ENCODE measurements around the gene FLYWCH2. TPM values are rescaled to one million over a fixed set of nuclear protein-coding genes. Genes with fewer than 3 reads are reported as not detected.

Gene FLYWCH2
- total and polyA plus RNA-seq, 9 of the 15 experiments (the other 6 are each of a cell fraction or from before 2014, with no cell fraction given): 0.70 to 55.5 (median 7.6) TPM

DNA sequence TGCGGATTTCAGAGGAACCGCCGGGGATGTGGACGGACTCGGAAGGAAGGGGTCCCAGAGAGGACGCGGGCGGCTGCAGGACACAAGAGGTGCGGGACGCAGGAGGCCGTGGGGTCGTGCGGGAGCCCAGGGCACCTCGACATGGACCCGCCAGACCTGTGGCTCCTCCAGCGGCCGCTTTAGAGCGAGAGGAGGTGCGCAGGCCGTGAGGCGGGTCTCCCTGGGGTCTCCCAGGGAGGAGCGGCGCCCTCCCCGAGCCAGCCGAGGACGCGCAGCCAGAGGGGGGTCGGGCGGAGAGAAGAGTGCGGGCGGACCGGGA, 21.9 kb downstream of the FLYWCH2 start (continued):
- no peak for TF ChIP-seq CBX8 (IDR thresholded peaks at IDR 0.05; ENCODE audit: borderline replicate concordance, extremely low read depth, low read depth, low read length, poor library complexity, severe bottlenecking)
- TF ChIP-seq RBM22 (IDR thresholded peaks at IDR 0.05; ENCODE audit: low read depth, low read length, poor library complexity, severe bottlenecking): peak; percentile 96
- TF ChIP-seq SOX6 (IDR thresholded peaks at IDR 0.05): no peak
- TF ChIP-seq MTF1 (CRISPR knock-in tag; IDR thresholded peaks at IDR 0.05; ENCODE audit: borderline replicate concordance): no peak
- no peak for TF ChIP-seq ETV6 (IDR thresholded peaks at IDR 0.05; ENCODE audit: borderline replicate concordance in 1 of 2, low read depth in 2 of 2, low read length in 1 of 2)
- TF ChIP-seq ETV6 (CRISPR knock-in tag; IDR thresholded peaks at IDR 0.05; ENCODE audit: borderline replicate concordance): 0 out of 2 replicates have a peak, but pooled peaks have one; percentile 14
- TF ChIP-seq CBX3 (IDR thresholded peaks at IDR 0.05; ENCODE audit: borderline replicate concordance in 1 of 2, low read length in 2 of 2): no peak
- TF ChIP-seq SREBF1 (IDR thresholded peaks at IDR 0.05; ENCODE audit: borderline replicate concordance, low read depth, low read length): no peak
- TF ChIP-seq, protein P1, sequence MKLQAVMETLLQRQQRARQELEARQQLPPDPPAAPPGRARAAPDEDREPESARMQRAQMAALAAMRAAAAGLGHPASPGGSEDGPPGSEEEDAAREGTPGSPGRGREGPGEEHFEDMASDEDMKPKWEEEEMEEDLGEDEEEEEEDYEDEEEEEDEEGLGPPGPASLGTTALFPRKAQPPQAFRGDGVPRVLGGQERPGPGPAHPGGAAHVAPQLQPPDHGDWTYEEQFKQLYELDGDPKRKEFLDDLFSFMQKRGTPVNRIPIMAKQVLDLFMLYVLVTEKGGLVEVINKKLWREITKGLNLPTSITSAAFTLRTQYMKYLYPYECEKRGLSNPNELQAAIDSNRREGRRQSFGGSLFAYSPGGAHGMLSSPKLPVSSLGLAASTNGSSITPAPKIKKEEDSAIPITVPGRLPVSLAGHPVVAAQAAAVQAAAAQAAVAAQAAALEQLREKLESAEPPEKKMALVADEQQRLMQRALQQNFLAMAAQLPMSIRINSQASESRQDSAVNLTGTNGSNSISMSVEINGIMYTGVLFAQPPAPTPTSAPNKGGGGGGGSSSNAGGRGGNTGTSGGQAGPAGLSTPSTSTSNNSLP (IDR thresholded peaks at IDR 0.05; ENCODE audit: borderline replicate concordance, low read depth, low read length): no peak
- no peak for TF ChIP-seq ZBTB1 (CRISPR knock-in tag; IDR thresholded peaks at IDR 0.05; ENCODE audit: borderline replicate concordance, low read depth)
- no peak; the same call in 1 of the 2 replicates for TF ChIP-seq ZNF143 (CRISPR knock-in tag; IDR thresholded peaks at IDR 0.05)
- no peak for TF ChIP-seq PHF21A (IDR thresholded peaks at IDR 0.05; ENCODE audit: borderline replicate concordance, low read depth)
- TF ChIP-seq, protein P2, sequence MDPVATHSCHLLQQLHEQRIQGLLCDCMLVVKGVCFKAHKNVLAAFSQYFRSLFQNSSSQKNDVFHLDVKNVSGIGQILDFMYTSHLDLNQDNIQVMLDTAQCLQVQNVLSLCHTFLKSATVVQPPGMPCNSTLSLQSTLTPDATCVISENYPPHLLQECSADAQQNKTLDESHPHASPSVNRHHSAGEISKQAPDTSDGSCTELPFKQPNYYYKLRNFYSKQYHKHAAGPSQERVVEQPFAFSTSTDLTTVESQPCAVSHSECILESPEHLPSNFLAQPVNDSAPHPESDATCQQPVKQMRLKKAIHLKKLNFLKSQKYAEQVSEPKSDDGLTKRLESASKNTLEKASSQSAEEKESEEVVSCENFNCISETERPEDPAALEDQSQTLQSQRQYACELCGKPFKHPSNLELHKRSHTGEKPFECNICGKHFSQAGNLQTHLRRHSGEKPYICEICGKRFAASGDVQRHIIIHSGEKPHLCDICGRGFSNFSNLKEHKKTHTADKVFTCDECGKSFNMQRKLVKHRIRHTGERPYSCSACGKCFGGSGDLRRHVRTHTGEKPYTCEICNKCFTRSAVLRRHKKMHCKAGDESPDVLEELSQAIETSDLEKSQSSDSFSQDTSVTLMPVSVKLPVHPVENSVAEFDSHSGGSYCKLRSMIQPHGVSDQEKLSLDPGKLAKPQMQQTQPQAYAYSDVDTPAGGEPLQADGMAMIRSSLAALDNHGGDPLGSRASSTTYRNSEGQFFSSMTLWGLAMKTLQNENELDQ (CRISPR knock-in tag; IDR thresholded peaks at IDR 0.05; ENCODE audit: borderline replicate concordance): 0 out of 2 replicates have a peak, but pooled peaks have one; percentile 33
- TF ChIP-seq C11orf30 (IDR thresholded peaks at IDR 0.05; ENCODE audit: low read depth): no peak
- peak; percentile 96 for TF ChIP-seq CHD1 (IDR thresholded peaks at IDR 0.05; ENCODE audit: low read length)
- no peak for TF ChIP-seq NR2F6 (CRISPR knock-in tag; IDR thresholded peaks at IDR 0.05)
- no peak for TF ChIP-seq BRD9 (IDR thresholded peaks at IDR 0.05; ENCODE audit: low read depth, partially characterized antibody)
- no peak for TF ChIP-seq MCM2 (IDR thresholded peaks at IDR 0.05; ENCODE audit: low read depth)
- TF ChIP-seq CREB1 (IDR thresholded peaks at IDR 0.05): no peak
- TF ChIP-seq CREB1 (CRISPR knock-in tag; IDR thresholded peaks at IDR 0.05): no peak
- TF ChIP-seq, protein P3, sequence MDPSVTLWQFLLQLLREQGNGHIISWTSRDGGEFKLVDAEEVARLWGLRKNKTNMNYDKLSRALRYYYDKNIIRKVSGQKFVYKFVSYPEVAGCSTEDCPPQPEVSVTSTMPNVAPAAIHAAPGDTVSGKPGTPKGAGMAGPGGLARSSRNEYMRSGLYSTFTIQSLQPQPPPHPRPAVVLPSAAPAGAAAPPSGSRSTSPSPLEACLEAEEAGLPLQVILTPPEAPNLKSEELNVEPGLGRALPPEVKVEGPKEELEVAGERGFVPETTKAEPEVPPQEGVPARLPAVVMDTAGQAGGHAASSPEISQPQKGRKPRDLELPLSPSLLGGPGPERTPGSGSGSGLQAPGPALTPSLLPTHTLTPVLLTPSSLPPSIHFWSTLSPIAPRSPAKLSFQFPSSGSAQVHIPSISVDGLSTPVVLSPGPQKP (CRISPR knock-in tag; IDR thresholded peaks at IDR 0.05): no peak
- 0 out of 2 replicates have a peak, but pooled peaks have one; percentile 53 for TF ChIP-seq ZNF124 (CRISPR knock-in tag; IDR thresholded peaks at IDR 0.05)
- TF ChIP-seq DMBX1 (CRISPR knock-in tag; IDR thresholded peaks at IDR 0.05; ENCODE audit: borderline replicate concordance): no peak
